HUDEP-2 (cell line): ENCODE results near the gene CR2.
"Not testable (repeated sequence)": the region's sequence is repeated elsewhere in the genome, so short reads cannot be mapped to it uniquely, and the experiment has no call there.

ENCODE experiments used
- DNase-seq, 76 experiments: peaks; one replicate each; lab custom pipeline; 2025; ENCODE audit not compliant: unreplicated experiment in 76 of 76; lab: John Stamatoyannopoulos, UW

CR2 gene

GRCh38 chr1:207454046-207454964 lies at the start of gene CR2:
CR2 (plus strand) TSS chr1:207454328; CDS start chr1:207454419, 91 bp downstream.
- DNase-seq, result peak in 16 of 76 experiments; percentile 4 to 33 (median 14)

GRCh38 chr1:207404849-207405525 lies 49.1 kb upstream of the CR2 start:
- DNase-seq, result peak in 25 of 76 experiments; percentile 3 to 63 (median 26)

- no peak for DNase-seq
Measured at GRCh38 chr1:207405814-207406213, 48.3 kb upstream of the CR2 start.

- no peak for DNase-seq
Measured at GRCh38 chr1:207407655-207408260, 46.4 kb upstream of the CR2 start.

GRCh38 chr1:207412845-207413244 lies 41.3 kb upstream of the CR2 start:
- no peak for DNase-seq

- DNase-seq, result no peak
Measured at GRCh38 chr1:207414606-207415108, 39.5 kb upstream of the CR2 start.

GRCh38 chr1:207417076-207417475 lies 37.1 kb upstream of the CR2 start:
- DNase-seq, result no peak

GRCh38 chr1:207418351-207418750 lies 35.8 kb upstream of the CR2 start:
- DNase-seq, result no peak

GRCh38 chr1:207420109-207420508 lies 34.0 kb upstream of the CR2 start:
- DNase-seq, result no peak

GRCh38 chr1:207421078-207421477 lies 33.0 kb upstream of the CR2 start:
- no peak for DNase-seq

GRCh38 chr1:207423560-207424292 lies 30.4 kb upstream of the CR2 start:
- DNase-seq, result no peak

- peak in 1 of 76 experiments; percentile 9 for DNase-seq
Measured at GRCh38 chr1:207424570-207425131, 29.5 kb upstream of the CR2 start.

- DNase-seq, result peak in 39 of 76 experiments; percentile 8 to 70 (median 28)
Measured at GRCh38 chr1:207427832-207428585, 26.1 kb upstream of the CR2 start.

- no peak for DNase-seq
Measured at GRCh38 chr1:207428783-207429182, 25.3 kb upstream of the CR2 start.

GRCh38 chr1:207429963-207430362 lies 24.2 kb upstream of the CR2 start:
- DNase-seq, result no peak

- DNase-seq, result no peak
Measured at GRCh38 chr1:207430602-207431001, 23.5 kb upstream of the CR2 start.

GRCh38 chr1:207431508-207431907 lies 22.6 kb upstream of the CR2 start:
- DNase-seq, result no peak

- DNase-seq, result no peak
Measured at GRCh38 chr1:207433435-207433834, 20.7 kb upstream of the CR2 start.

- DNase-seq, result not testable (repeated sequence)
Measured at GRCh38 chr1:207436746-207437145, 17.4 kb upstream of the CR2 start.
